H9 (cell line): Measurements from ENCODE around the gene TBC1D30. TPM values are rescaled to one million over a fixed set of nuclear protein-coding genes. Genes with fewer than 3 reads are reported as not detected.

ENCODE experiments used
- DNase-seq: peaks from one replicate; pipeline ENCODE4 v3.0.0-alpha.2; 2017
- H2AFZ ChIP-seq: one replicate; pipeline ENCODE4 v1.6.1; 2013; ENCODE audit warnings: mild to moderate bottlenecking, low read length, control low read depth, moderate library complexity
- H2AK5ac ChIP-seq: 2 replicates; pipeline ENCODE4 v1.6.1; 2013; ENCODE audit warnings: low read length, control low read depth, mixed read lengths; ENCODE audit not compliant: insufficient read length
- H2BK120ac ChIP-seq: one replicate; pipeline ENCODE4 v1.6.1; 2013; ENCODE audit warnings: low read depth, mild to moderate bottlenecking, low read length, control low read depth, inconsistent platforms; ENCODE audit not compliant: poor library complexity, severe bottlenecking
- H2BK12ac ChIP-seq: 2 replicates; pipeline ENCODE4 v1.6.1; 2013; ENCODE audit warnings: low read length, control low read depth, mixed read lengths, low read depth; ENCODE audit not compliant: insufficient read length
- H2BK15ac ChIP-seq: 2 replicates; pipeline ENCODE4 v1.6.1; 2013; ENCODE audit warnings: low read depth, low read length, control low read depth
- H2BK20ac ChIP-seq: one replicate; pipeline ENCODE4 v1.6.1; 2013; ENCODE audit warnings: low read depth, mild to moderate bottlenecking, low read length, control low read depth, inconsistent platforms; ENCODE audit not compliant: poor library complexity, severe bottlenecking
- H2BK5ac ChIP-seq: 2 replicates; pipeline ENCODE4 v1.6.1; 2013; ENCODE audit warnings: low read length, control low read depth, mixed read lengths; ENCODE audit not compliant: insufficient read length
- H3K14ac ChIP-seq: 2 replicates; pipeline ENCODE4 v1.6.1; 2013; ENCODE audit warnings: low read length, control low read depth; ENCODE audit not compliant: insufficient read depth
- H3K18ac ChIP-seq: 2 replicates; pipeline ENCODE4 v1.6.1; 2013; ENCODE audit warnings: low read depth, mild to moderate bottlenecking, mixed read lengths, low read length, control low read depth; ENCODE audit not compliant: insufficient read length
- H3K23ac ChIP-seq: 2 replicates; pipeline ENCODE4 v1.6.1; 2013; ENCODE audit warnings: low read length, control low read depth, mixed read lengths, low read depth; ENCODE audit not compliant: insufficient read length
- H3K23me2 ChIP-seq: 2 replicates; pipeline ENCODE4 v1.6.1; 2013; ENCODE audit warnings: low read depth, mild to moderate bottlenecking, mixed read lengths, low read length, control low read depth; ENCODE audit not compliant: insufficient read length, poor library complexity, severe bottlenecking
- H3K27ac ChIP-seq: 2 replicates; pipeline ENCODE4 v1.5.1; 2013; ENCODE audit warnings: low read length, control low read depth, mixed read lengths, low read depth; ENCODE audit not compliant: insufficient read length
- H3K27me3 ChIP-seq: 2 replicates; pipeline ENCODE4 v1.6.1; 2013; ENCODE audit warnings: low read length, control low read depth, inconsistent platforms; ENCODE audit not compliant: insufficient read depth
- H3K4ac ChIP-seq: 2 replicates; pipeline ENCODE4 v1.6.1; 2013; ENCODE audit warnings: low read depth, mild to moderate bottlenecking, control low read depth, inconsistent platforms, low read length, moderate library complexity
- H3K4me1 ChIP-seq: 2 replicates; pipeline ENCODE4 v1.6.1; 2013; ENCODE audit warnings: low read length, control low read depth, inconsistent platforms; ENCODE audit not compliant: insufficient read depth
- H3K4me2 ChIP-seq: 2 replicates; pipeline ENCODE4 v1.6.1; 2013; ENCODE audit warnings: low read length, control low read depth, mixed read lengths; ENCODE audit not compliant: insufficient read length, insufficient read depth
- H3K56ac ChIP-seq: 2 replicates; pipeline ENCODE4 v1.6.1; 2013; ENCODE audit warnings: low read depth, mild to moderate bottlenecking, mixed read lengths, low read length, control low read depth; ENCODE audit not compliant: insufficient read length
- H3K79me1 ChIP-seq: 2 replicates; pipeline ENCODE4 v1.6.1; 2013; ENCODE audit warnings: low read depth, mild to moderate bottlenecking, moderate library complexity, low read length, control low read depth, inconsistent platforms; ENCODE audit not compliant: insufficient read depth, poor library complexity, severe bottlenecking
- H3K79me2 ChIP-seq: 2 replicates; pipeline ENCODE4 v1.6.1; 2013; ENCODE audit warnings: low read length, control low read depth, inconsistent platforms; ENCODE audit not compliant: insufficient read depth
- H3K9ac ChIP-seq: 2 replicates; pipeline ENCODE4 v1.6.1; 2013; ENCODE audit warnings: low read length, control low read depth, mixed read lengths; ENCODE audit not compliant: insufficient read length; ENCODE audit errors: extremely low read depth
- H3K9me3 ChIP-seq: one replicate; pipeline ENCODE4 v1.6.1; 2013; ENCODE audit warnings: low read depth, low read length, inconsistent platforms; ENCODE audit not compliant: control insufficient read depth
- H3T11ph ChIP-seq: one replicate; pipeline ENCODE4 v1.6.1; 2013; ENCODE audit warnings: mild to moderate bottlenecking, low read length, control low read depth, inconsistent platforms
- H4K20me1 ChIP-seq: one replicate; pipeline ENCODE4 v1.6.1; 2013; ENCODE audit not compliant: control insufficient read depth, insufficient read length, insufficient read depth
- H4K5ac ChIP-seq: 2 replicates; pipeline ENCODE4 v1.6.1; 2013; ENCODE audit warnings: low read depth, mild to moderate bottlenecking, mixed read lengths, low read length, control low read depth; ENCODE audit not compliant: insufficient read length
- H4K8ac ChIP-seq: replicated peaks from 2 replicates; pipeline ENCODE4 v1.6.1; 2013; ENCODE audit warnings: low read length, control low read depth, mixed read lengths, low read depth; ENCODE audit not compliant: insufficient read length
- H4K91ac ChIP-seq: 2 replicates; pipeline ENCODE4 v1.6.1; 2013; ENCODE audit warnings: low read depth, mild to moderate bottlenecking, moderate library complexity, mixed read lengths, low read length, control low read depth; ENCODE audit not compliant: insufficient read length
- H3K27ac Mint-ChIP-seq, 3 experiments: 2 replicates in 2 of 3; 3 replicates in 1 of 3; pipeline ENCODE4 v1.8.0; 2020 to 2021; ENCODE audit warnings: mixed read lengths in 3 of 3, mild to moderate bottlenecking in 1 of 3, moderate library complexity in 1 of 3
- H3K27me3 Mint-ChIP-seq: 2 replicates; pipeline ENCODE4 v1.8.0; 2021; ENCODE audit warnings: low read depth, mild to moderate bottlenecking, moderate library complexity, mixed read lengths
- H3K36me3 Mint-ChIP-seq, 3 experiments: 2 replicates in 2 of 3; 3 replicates in 1 of 3; pipeline ENCODE4 v1.8.0; 2020 to 2021; ENCODE audit warnings: low read depth in 3 of 3, mixed read lengths in 3 of 3; ENCODE audit not compliant: insufficient read depth in 1 of 3
- H3K4me1 Mint-ChIP-seq, 2 experiments: 2 replicates each; pipeline ENCODE4 v1.8.0; 2020; ENCODE audit warnings: mixed read lengths in 2 of 2
- H3K4me3 Mint-ChIP-seq, 2 experiments: 2 replicates in 1 of 2; 3 replicates in 1 of 2; pipeline ENCODE4 v1.8.0; 2020 to 2021; ENCODE audit warnings: mild to moderate bottlenecking in 2 of 2, mixed read lengths in 2 of 2, moderate library complexity in 1 of 2
- H3K9me3 Mint-ChIP-seq, 2 experiments: 2 replicates in 1 of 2; 3 replicates in 1 of 2; pipeline ENCODE4 v1.8.0; 2020; ENCODE audit warnings: mild to moderate bottlenecking in 2 of 2, mixed read lengths in 2 of 2, moderate library complexity in 1 of 2
- CTCF ChIP-seq: fragments of 200-600 bp; sonication (generic); conservative IDR thresholded peaks from 3 replicates; pipeline ENCODE4 v1.8.0; 2021; ENCODE audit warnings: antibody characterized with exemption, mild to moderate bottlenecking
- WGBS: extraction: QIAGEN DNeasy Blood & Tissue Kit; methylation state at CpG from one replicate; pipeline ENCODE4 v1.1.7; 2013; ENCODE audit warnings: missing lambda C conversion rate, low lambda C conversion rate, mixed read lengths; ENCODE audit not compliant: insufficient read length; ENCODE audit errors: extremely low coverage; 5-methylcytosine and 5-hydroxymethylcytosine counted together
- total RNA-seq: library from RNA; stranded (reverse); gene quantifications from 2 replicates; pipeline ENCODE4 v1.2.1, GENCODE V29; 2021

Gene TBC1D30
- total RNA-seq, 1 experiment from 2014 or later = 1.6 TPM

GRCh38 chr12:64876388-64877071 is 52.1 kb downstream of the TBC1D30 start:
- no CpG with 5 or more reads among the region's 12 CpGs for WGBS

More at GRCh38 chr12:64876388-64877071, 52.1 kb downstream of the TBC1D30 start:
- Histone ChIP-seq H3K27me3 (no peaks in the 10 kb centered on the region), H3K4me2 (no peak overlapping the region), H3T11ph (no peak overlapping the region), H3K79me1 (no peaks in the 10 kb centered on the region), H4K91ac (no peak overlapping the region), H3K14ac (no peak overlapping the region), H2BK120ac (no peak overlapping the region), H3K4me1 (no peaks in the 10 kb centered on the region; the same call in 1 of the 2 replicates), H2BK12ac (no peak overlapping the region), H3K27ac (no peak overlapping the region), H2BK20ac (no peak overlapping the region), H4K5ac (no peak overlapping the region), H3K23ac (no peak overlapping the region), H4K20me1 (no peaks in the 10 kb centered on the region), H2BK5ac (no peak overlapping the region), H2AK5ac (no peak overlapping the region), H3K79me2 (no peaks in the 10 kb centered on the region), H3K56ac (no peak overlapping the region), H3K9me3 (no peaks in the 10 kb centered on the region), H3K18ac (no peak overlapping the region), H3K4ac (no peak overlapping the region), H2BK15ac (no peak overlapping the region), H2AFZ (no peak overlapping the region), H3K23me2 (no peaks in the 10 kb centered on the region), H4K8ac (no peak overlapping the region), H3K9ac (no peak overlapping the region)
- H3K27ac Mint-ChIP-seq = no peak overlapping the region; a peak in 1 of 7 replicates
- H3K4me1 Mint-ChIP-seq = no peaks in the 10 kb centered on the region
- DNase-seq = no peak
- H3K9me3 Mint-ChIP-seq = no peaks in the 10 kb centered on the region
- TF ChIP-seq CTCF = no peak
- no peaks in the 10 kb centered on the region for H3K36me3 Mint-ChIP-seq
- no peak overlapping the region for H3K4me3 Mint-ChIP-seq
- no peaks in the 10 kb centered on the region; the same call in 1 of the 2 replicates for H3K27me3 Mint-ChIP-seq
